ENCODE data around the gene TDRD9.
A peak's percentile ranks its signal among the peaks of the same experiment; 100 is the strongest.

The TDRD9 gene

DNA sequence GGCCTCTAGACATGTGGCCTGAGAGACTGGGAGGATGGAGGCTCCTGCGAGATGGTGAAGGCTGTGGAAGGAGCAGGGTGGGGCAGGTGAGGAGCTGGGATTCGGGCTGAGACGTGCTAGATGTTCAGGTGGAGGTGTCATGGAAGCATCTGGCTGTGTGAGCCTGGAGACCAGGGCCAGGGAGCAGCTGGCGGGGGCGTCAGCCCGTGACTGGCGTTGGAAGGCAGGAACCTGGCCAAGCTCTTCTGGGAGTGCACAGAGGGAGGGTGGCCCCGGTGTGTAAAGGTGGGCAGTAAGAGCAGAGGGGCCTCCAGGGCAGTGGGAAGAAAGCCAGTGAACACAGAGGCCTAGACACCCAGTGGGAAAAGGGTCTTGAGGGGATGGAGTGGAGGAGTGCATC lies 69.1 kb downstream of the TDRD9 start:
- ATAC-seq, result peak in 1 of 2 donors; percentile 27

GRCh38 chr14:103998027-103998426 lies 69.8 kb downstream of the TDRD9 start:
- no peak for ATAC-seq

GRCh38 chr14:103999795-104000440 lies 71.7 kb downstream of the TDRD9 start:
- ATAC-seq, result no peak

DNA sequence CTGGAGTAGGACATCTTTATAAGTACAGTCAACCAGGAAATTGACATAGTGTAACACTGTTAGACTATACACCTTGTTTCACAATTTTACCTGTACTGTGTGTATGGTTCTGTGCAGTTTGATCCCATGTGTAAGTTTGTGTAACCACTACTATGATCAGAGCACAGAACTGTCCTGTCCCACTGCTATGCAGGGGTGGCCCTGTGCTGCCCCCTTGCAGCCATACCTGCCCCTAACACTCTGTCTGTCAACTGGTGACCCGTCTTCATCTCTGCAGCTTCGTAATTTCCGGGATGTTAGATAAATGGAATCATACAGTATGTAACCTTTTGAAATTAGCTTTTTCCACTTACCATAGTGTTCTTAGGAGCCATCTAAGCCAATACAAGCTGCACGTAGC lies 72.7 kb downstream of the TDRD9 start:
- ATAC-seq, result peak; percentile 28 to 56

- ATAC-seq, result no peak
Observed at GRCh38 chr14:104003616-104004015, 75.4 kb downstream of the TDRD9 start.

- ATAC-seq, result no peak
Observed at GRCh38 chr14:104004849-104005248, 76.6 kb downstream of the TDRD9 start.

DNA sequence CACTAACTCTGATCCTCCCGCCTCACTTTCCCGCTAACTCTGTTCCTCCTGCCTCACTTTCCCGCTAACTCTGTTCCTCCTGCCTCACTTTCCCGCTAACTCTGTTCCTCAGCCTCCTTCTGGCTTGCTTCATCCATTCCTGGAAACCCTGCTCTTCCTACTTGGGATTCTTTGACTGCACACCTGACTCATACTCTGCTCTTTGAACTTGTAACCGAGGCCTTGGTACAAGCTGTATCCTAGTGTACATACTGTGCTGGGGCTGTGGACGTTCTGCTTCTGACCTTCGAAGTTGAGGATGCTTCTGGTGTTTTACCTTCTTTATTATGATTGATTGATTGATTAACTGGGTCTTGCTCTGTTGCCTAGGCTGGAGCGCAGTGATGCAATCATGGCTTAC lies 77.2 kb downstream of the TDRD9 start:
- no peak for ATAC-seq

DNA sequence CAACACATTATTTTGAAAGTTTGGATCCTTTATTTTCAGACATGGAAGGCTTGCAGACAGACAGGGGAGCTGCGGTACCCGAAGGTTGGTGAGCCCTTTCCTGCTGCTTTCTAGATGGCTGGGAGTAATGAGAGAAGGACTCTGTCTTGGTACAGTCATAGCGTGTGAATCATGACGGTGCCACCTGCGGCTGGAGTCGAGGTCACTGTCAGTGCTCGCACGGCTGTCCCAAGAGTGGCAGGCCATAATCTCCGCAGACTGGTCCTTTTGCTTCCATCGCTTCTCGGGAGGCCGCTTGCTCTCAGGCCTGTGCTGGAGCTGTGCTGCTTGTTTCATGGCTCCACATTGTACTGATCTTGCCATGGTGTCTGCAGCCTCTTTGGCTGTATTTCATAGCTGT lies 78.9 kb downstream of the TDRD9 start:
- no peak for ATAC-seq

GRCh38 chr14:104009297-104009696 lies 81.0 kb downstream of the TDRD9 start:
- ATAC-seq, result no peak

- no peak for ATAC-seq
Observed at GRCh38 chr14:104011824-104012517, 83.7 kb downstream of the TDRD9 start.

- ATAC-seq, result no peak
Observed at GRCh38 chr14:104014764-104015163, 86.5 kb downstream of the TDRD9 start.

DNA sequence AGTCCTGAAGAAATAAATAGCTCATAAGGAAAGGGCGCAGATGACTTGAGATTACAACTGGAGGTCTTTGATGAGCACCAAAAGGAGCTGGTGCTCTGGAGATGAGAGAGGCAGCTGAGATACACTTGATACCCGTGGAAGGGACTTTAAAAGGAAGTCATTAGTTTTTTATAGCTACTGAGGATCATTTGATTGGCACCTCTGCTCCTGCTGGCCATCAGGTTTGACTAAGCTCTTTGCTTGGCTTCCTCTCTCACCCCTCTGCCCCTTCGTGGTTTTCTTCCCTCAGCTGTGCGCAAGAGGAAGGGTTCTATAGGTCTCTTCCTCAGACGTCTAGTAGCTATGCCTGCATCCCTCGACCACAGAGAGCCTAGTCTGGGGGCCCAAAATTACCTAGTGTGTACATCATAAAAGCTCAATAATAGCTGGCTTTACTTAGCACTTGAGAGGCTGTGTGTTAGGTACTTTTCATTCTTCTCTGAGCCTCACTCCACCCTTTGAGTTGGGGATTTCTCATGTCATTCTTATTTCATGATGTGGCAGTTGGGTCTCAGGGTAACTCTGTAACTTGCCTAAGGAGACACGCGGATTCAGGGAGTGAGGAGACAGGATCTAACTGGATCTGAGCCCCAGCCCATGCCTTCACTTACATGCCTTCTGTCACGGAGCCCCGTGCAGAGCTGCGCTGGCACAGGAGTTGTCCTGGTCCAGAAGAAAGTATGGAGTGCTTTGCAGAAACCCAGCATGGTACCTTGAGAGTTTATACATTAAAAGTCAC lies 88.8 kb downstream of the TDRD9 start:
- no peak for ATAC-seq

DNA sequence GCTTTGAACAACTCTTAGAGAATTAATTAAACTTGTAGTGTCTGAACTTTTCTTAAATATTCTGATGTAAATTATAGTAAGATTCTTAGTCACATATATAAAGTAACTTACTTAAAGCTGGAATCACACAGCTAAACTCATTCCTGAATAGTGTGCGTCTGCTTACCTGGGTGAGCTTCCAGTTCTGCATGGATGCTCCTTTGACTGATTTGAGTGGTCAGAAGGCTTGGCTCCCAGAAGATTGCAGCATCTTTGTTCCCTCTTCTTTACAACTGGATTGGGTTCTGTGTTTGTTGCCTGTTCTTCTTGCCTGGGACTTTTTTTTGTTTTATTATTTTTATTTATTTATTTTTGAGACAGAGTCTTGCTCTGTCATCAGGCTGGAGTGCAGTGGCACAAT lies 90.8 kb downstream of the TDRD9 start:
- no peak for ATAC-seq

- ATAC-seq, result no peak
Observed at GRCh38 chr14:104019806-104020205, 91.5 kb downstream of the TDRD9 start.

- ATAC-seq, result no peak
Observed at GRCh38 chr14:104020471-104020870, 92.2 kb downstream of the TDRD9 start.

- ATAC-seq, result no peak
Observed at GRCh38 chr14:104023325-104024055, 95.2 kb downstream of the TDRD9 start.

GRCh38 chr14:104025534-104025933 lies 97.3 kb downstream of the TDRD9 start:
- ATAC-seq, result no peak

- ATAC-seq, result no peak
Observed at GRCh38 chr14:104026024-104026423, 97.8 kb downstream of the TDRD9 start.

GRCh38 chr14:104030958-104031357 lies 102.7 kb downstream of the TDRD9 start:
- no peak for ATAC-seq

- no peak for ATAC-seq
Observed at GRCh38 chr14:104031384-104031783, 103.1 kb downstream of the TDRD9 start.

DNA sequence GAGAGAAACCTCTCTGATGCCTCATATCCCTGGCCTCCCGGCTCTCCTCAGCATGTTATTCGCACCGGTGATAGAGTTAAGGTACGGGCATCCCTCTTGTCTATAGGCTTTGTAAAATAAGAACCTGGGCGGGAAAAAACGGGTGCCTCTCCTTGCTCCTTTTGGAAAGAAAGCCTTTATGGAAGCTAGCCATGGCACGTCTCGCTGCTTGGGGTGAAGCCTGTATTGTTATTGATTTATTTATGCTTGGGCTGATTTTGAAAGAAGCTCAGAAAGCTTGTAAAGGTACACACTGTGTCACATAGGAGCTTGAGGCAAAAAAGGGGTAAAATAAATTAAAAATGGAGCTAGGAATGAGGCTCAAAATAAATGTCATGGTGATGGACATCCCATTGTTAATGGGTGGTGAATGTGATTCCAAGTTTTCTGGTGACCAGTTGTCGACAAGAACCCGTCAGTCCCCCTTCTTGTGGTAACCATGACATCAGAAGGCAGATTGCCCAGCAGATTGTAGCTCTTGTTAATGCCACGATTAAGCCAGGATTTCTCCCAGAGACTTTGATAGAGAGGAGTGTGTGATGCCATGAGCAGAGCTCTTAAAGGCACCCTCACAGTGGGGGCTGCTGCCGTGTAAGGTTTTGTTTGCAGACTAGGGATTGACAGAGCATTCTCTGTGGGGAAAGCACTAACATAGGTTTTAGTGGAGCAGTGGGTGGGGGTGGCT lies 106.9 kb downstream of the TDRD9 start:
- no peak for ATAC-seq

- ATAC-seq, result no peak
Observed at GRCh38 chr14:104036212-104036611, 108.0 kb downstream of the TDRD9 start.

All from activated CD4-positive, CD25-positive, alpha-beta regulatory T cell treated with anti-CD3 and anti-CD28 coated beads, Interleukin-2, amount 50 U/mL, for 24 hours (primary cell).